ENCODE results near the gene TBC1D2. TPM values are rescaled to one million over a fixed set of nuclear protein-coding genes. Genes with fewer than 3 reads are reported as not detected.

TBC1D2 gene
- total and polyA plus RNA-seq, 2 of the 13 experiments (the other 11 are each of a cell fraction or from before 2014, with no cell fraction given): 2.0 to 2.8 TPM

- no peak; the same call in 1 of the 2 replicates for TF ChIP-seq NFAT5 (CRISPR knock-in tag; IDR thresholded peaks at IDR 0.05)
- no peak for TF ChIP-seq GFI1 (CRISPR knock-in tag; IDR thresholded peaks at IDR 0.05; ENCODE audit: borderline replicate concordance)
- TF ChIP-seq NR2F1 (CRISPR knock-in tag; IDR thresholded peaks at IDR 0.05): no peak
- TF ChIP-seq, protein P1, sequence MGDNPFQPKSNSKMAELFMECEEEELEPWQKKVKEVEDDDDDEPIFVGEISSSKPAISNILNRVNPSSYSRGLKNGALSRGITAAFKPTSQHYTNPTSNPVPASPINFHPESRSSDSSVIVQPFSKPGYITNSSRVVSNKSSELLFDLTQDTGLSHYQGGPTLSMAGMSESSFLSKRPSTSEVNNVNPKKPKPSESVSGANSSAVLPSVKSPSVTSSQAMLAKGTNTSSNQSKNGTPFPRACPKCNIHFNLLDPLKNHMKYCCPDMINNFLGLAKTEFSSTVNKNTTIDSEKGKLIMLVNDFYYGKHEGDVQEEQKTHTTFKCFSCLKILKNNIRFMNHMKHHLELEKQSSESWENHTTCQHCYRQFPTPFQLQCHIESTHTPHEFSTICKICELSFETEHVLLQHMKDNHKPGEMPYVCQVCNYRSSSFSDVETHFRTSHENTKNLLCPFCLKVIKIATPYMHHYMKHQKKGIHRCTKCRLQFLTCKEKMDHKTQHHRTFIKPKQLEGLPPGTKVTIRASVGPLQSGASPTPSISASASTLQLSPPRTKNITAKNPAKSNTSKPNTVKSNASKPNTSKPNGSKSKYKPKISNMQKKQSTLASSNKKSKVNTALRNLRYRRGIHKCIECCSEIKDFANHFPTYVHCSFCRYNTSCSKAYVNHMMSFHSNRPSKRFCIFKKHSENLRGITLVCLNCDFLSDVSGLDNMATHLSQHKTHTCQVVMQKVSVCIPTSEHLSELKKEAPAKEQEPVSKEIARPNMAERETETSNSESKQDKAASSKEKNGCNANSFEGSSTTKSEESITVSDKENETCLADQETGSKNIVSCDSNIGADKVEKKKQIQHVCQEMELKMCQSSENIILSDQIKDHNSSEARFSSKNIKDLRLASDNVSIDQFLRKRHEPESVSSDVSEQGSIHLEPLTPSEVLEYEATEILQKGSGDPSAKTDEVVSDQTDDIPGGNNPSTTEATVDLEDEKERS (CRISPR knock-in tag; IDR thresholded peaks at IDR 0.05): peak; percentile 86; the same call in 1 of the 2 replicates
- 0 out of 2 replicates have a peak, but pooled peaks have one; percentile 11 for TF ChIP-seq STAG1 (CRISPR knock-in tag; IDR thresholded peaks at IDR 0.05)
- peak; percentile 87 for TF ChIP-seq SAP130 (CRISPR knock-in tag; IDR thresholded peaks at IDR 0.05; ENCODE audit: low read depth)
- TF ChIP-seq ZNF777 (CRISPR knock-in tag; IDR thresholded peaks at IDR 0.05): peak; percentile 92
- TF ChIP-seq NFIB (CRISPR knock-in tag; IDR thresholded peaks at IDR 0.05; ENCODE audit: borderline replicate concordance): no peak
- TF ChIP-seq ZNF704 (CRISPR knock-in tag; IDR thresholded peaks at IDR 0.05; ENCODE audit: borderline replicate concordance): peak; percentile 42; the same call in 1 of the 2 replicates
- TF ChIP-seq FOXO4 (CRISPR knock-in tag; conservative IDR thresholded peaks at IDR 0.05): no peak
- TF ChIP-seq ZNF205 (CRISPR knock-in tag; IDR thresholded peaks at IDR 0.05): no peak
- no peak for TF ChIP-seq PRMT3 (CRISPR knock-in tag; IDR thresholded peaks at IDR 0.05; ENCODE audit: borderline replicate concordance, low read depth)
- TF ChIP-seq ZNF878 (CRISPR knock-in tag; IDR thresholded peaks at IDR 0.05): no peak
- TF ChIP-seq ZNF331 (CRISPR knock-in tag; IDR thresholded peaks at IDR 0.05): peak; percentile 71; the same call in 1 of the 2 replicates
- TF ChIP-seq ZNF572 (CRISPR knock-in tag; IDR thresholded peaks at IDR 0.05): no peak; the same call in 1 of the 2 replicates
- 0 out of 2 replicates have a peak, but pooled peaks have one; percentile 18 for TF ChIP-seq XBP1 (CRISPR knock-in tag; IDR thresholded peaks at IDR 0.05)
- peak; percentile 92 for TF ChIP-seq ZSCAN20 (CRISPR knock-in tag; IDR thresholded peaks at IDR 0.05; ENCODE audit: borderline replicate concordance)
- TF ChIP-seq KLF12 (CRISPR knock-in tag; IDR thresholded peaks at IDR 0.05; ENCODE audit: borderline replicate concordance): peak; percentile 89; the same call in 1 of the 2 replicates
These were observed at the start of gene TBC1D2 (continued) for GRCh38 chr9:98255578-98256296.

All from HepG2 (cell line).